Measurements from ENCODE around the gene PACSIN3.

PACSIN3 gene

GRCh38 chr11:47164321-47164720 lies 21.9 kb downstream of the PACSIN3 start:
- no peak overlapping the region for H3K4me2 ChIP-seq (ENCODE audit: low read depth, low read length)
- no peaks in the 10 kb centered on the region for H3K9me3 ChIP-seq (replicated peaks; ENCODE audit: insufficient read depth, low read length)
- TF ChIP-seq EZH2phosphoT487 (IDR thresholded peaks at IDR 0.05; ENCODE audit: low read length), result no peak
- TF ChIP-seq CTCF (IDR thresholded peaks at IDR 0.05; ENCODE audit: low read length), result no peak
- TF ChIP-seq EZH2 (optimal IDR thresholded peaks at IDR 0.05; ENCODE audit: low read depth, low read length), result no peak
- peaks cover 30% of the 10 kb centered on the region for H3K79me2 ChIP-seq (ENCODE audit: low read length)
- no peak overlapping the region for H3K27ac ChIP-seq (ENCODE audit: low read length)
- H3F3A ChIP-seq (ENCODE audit: insufficient read depth, low read length), result 0 out of 2 replicates have a peak, but pooled peaks cover 5% of the 10 kb centered on the region
- no peak overlapping the region for H2AFZ ChIP-seq (ENCODE audit: low read length)
- H3K36me3 ChIP-seq (replicated peaks; ENCODE audit: insufficient read depth, low read length), result peaks cover 6% of the 10 kb centered on the region
- no peak overlapping the region for H3K4me3 ChIP-seq (ENCODE audit: low read length)
- H3K4me1 ChIP-seq (ENCODE audit: low read length), result no peaks in the 10 kb centered on the region
- no peaks in the 10 kb centered on the region for H3K27me3 ChIP-seq (replicated peaks; ENCODE audit: insufficient read depth, low read length)
- no peaks in the 10 kb centered on the region for H3K9me2 ChIP-seq (replicated peaks; ENCODE audit: insufficient read depth, low read length)
- DNase-seq, result no peak
- no peaks in the 10 kb centered on the region for H4K20me1 ChIP-seq (ENCODE audit: insufficient read depth, low read length)
- H3K9ac ChIP-seq (ENCODE audit: low read length), result no peak overlapping the region

DNA sequence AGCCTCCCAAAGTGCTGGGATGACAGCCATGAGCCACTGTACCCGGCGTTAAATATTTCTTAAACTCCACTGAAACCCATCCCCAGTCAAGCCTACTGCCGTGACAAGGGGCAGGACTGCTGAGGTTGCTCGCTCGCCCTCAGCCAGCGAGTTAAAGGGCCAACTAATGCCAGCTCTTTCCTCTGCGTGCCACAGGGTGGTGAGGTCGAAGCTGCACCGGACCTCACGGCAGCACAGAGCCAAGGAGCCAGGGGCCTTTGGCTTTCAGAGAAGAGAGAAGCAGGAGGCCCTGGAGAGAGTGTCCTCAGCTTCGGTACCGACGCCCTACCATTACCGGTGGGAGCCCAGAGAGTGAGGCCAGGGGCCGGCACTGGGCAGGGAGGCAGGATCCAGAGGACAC lies 22.3 kb downstream of the PACSIN3 start:
- H3K9ac ChIP-seq (ENCODE audit: low read length), result no peak overlapping the region
- no peaks in the 10 kb centered on the region for H4K20me1 ChIP-seq (ENCODE audit: insufficient read depth, low read length)
- no peak overlapping the region for H3K4me2 ChIP-seq (ENCODE audit: low read depth, low read length)
- peaks cover 6% of the 10 kb centered on the region for H3K36me3 ChIP-seq (replicated peaks; ENCODE audit: insufficient read depth, low read length)
- no peaks in the 10 kb centered on the region for H3K4me1 ChIP-seq (ENCODE audit: low read length)
- no peak for DNase-seq
- H3K79me2 ChIP-seq (ENCODE audit: low read length), result peaks cover 26% of the 10 kb centered on the region
- H3K9me3 ChIP-seq (replicated peaks; ENCODE audit: insufficient read depth, low read length), result no peaks in the 10 kb centered on the region
- H3F3A ChIP-seq (ENCODE audit: insufficient read depth, low read length), result 0 out of 2 replicates have a peak, but pooled peaks cover 5% of the 10 kb centered on the region
- no peak for TF ChIP-seq CTCF (IDR thresholded peaks at IDR 0.05; ENCODE audit: low read length)
- TF ChIP-seq EZH2 (optimal IDR thresholded peaks at IDR 0.05; ENCODE audit: low read depth, low read length), result no peak
- TF ChIP-seq EZH2phosphoT487 (IDR thresholded peaks at IDR 0.05; ENCODE audit: low read length), result no peak
- no peaks in the 10 kb centered on the region for H3K27me3 ChIP-seq (replicated peaks; ENCODE audit: insufficient read depth, low read length)
- no peak overlapping the region for H3K27ac ChIP-seq (ENCODE audit: low read length)
- H3K4me3 ChIP-seq (ENCODE audit: low read length), result no peak overlapping the region
- H3K9me2 ChIP-seq (replicated peaks; ENCODE audit: insufficient read depth, low read length), result no peaks in the 10 kb centered on the region
- no peak overlapping the region for H2AFZ ChIP-seq (ENCODE audit: low read length)

GRCh38 chr11:47163193-47163592 lies 23.0 kb downstream of the PACSIN3 start:
- no peaks in the 10 kb centered on the region for H3K4me1 ChIP-seq (ENCODE audit: low read length)
- peaks cover 19% of the 10 kb centered on the region for H3K79me2 ChIP-seq (ENCODE audit: low read length)
- TF ChIP-seq EZH2phosphoT487 (IDR thresholded peaks at IDR 0.05; ENCODE audit: low read length), result no peak
- TF ChIP-seq EZH2 (optimal IDR thresholded peaks at IDR 0.05; ENCODE audit: low read depth, low read length), result no peak
- no peak for TF ChIP-seq CTCF (IDR thresholded peaks at IDR 0.05; ENCODE audit: low read length)
- no peak overlapping the region for H3K9ac ChIP-seq (ENCODE audit: low read length)
- H3K9me3 ChIP-seq (replicated peaks; ENCODE audit: insufficient read depth, low read length), result no peaks in the 10 kb centered on the region
- H3K4me3 ChIP-seq (ENCODE audit: low read length), result no peak overlapping the region
- H3K27me3 ChIP-seq (replicated peaks; ENCODE audit: insufficient read depth, low read length), result no peaks in the 10 kb centered on the region
- H4K20me1 ChIP-seq (ENCODE audit: insufficient read depth, low read length), result no peaks in the 10 kb centered on the region
- no peak overlapping the region for H3K4me2 ChIP-seq (ENCODE audit: low read depth, low read length)
- peaks cover 6% of the 10 kb centered on the region for H3K36me3 ChIP-seq (replicated peaks; ENCODE audit: insufficient read depth, low read length)
- H3K9me2 ChIP-seq (replicated peaks; ENCODE audit: insufficient read depth, low read length), result no peaks in the 10 kb centered on the region
- DNase-seq, result no peak
- H3K27ac ChIP-seq (ENCODE audit: low read length), result no peak overlapping the region
- 0 out of 2 replicates have a peak, but pooled peaks cover 5% of the 10 kb centered on the region for H3F3A ChIP-seq (ENCODE audit: insufficient read depth, low read length)
- no peak overlapping the region for H2AFZ ChIP-seq (ENCODE audit: low read length)

Data from MM.1S (cell line).